Activated B cell treated with CpG ODN at 0.5 μM for 24 hours (primary cell): Measurements from ENCODE around the gene TMPRSS11D. TPM values are rescaled to one million over a fixed set of nuclear protein-coding genes. Genes with fewer than 3 reads are reported as not detected.

Experiments
- ATAC-seq: fragments of 200-7000 bp; cut with Tn5 transposase; one replicate; pipeline ENCODE4 v1.10.0; 2021; ENCODE audit warnings: low read depth, mild to moderate bottlenecking, moderate library complexity
- CTCF ChIA-PET: fragments of 350-600 bp; sonication (Branson Sonifier 250); formaldehyde crosslinking; loops from one replicate; lab custom pipeline; 2021; ENCODE audit warnings: antibody characterized with exemption; lab: Charles Lee
- POLR2A ChIA-PET: fragments of 350-600 bp; sonication (Branson Sonifier 250); formaldehyde crosslinking; loops from one replicate; lab custom pipeline; 2021; ENCODE audit warnings: antibody characterized with exemption; lab: Charles Lee
- DNase-seq: peaks from one replicate; pipeline ENCODE4 v3.0.0; 2022
- H3K27ac Mint-ChIP-seq: one replicate; pipeline ENCODE4 v1.8.0; 2020; ENCODE audit warnings: mixed read lengths
- H3K27me3 Mint-ChIP-seq: one replicate; pipeline ENCODE4 v1.8.0; 2021; ENCODE audit warnings: mixed read lengths
- H3K36me3 Mint-ChIP-seq: one replicate; pipeline ENCODE4 v1.8.0; 2021; ENCODE audit warnings: low read depth, mixed read lengths
- H3K4me1 Mint-ChIP-seq: one replicate; pipeline ENCODE4 v1.8.0; 2021; ENCODE audit warnings: mixed read lengths
- H3K4me3 Mint-ChIP-seq: one replicate; pipeline ENCODE4 v1.8.0; 2020; ENCODE audit warnings: mild to moderate bottlenecking, mixed read lengths
- H3K9me3 Mint-ChIP-seq: one replicate; pipeline ENCODE4 v1.8.0; 2020; ENCODE audit warnings: mixed read lengths
- intact Hi-C: fragments of 100-400 bp; cut with micrococcal nuclease; formaldehyde crosslinking; loops from one replicate; pipeline ENCODE4 v1.15.1; 2024
- total RNA-seq: library from RNA; stranded (reverse); gene quantifications from 2 replicates; pipeline ENCODE4 v1.2.3, GENCODE V29; 2022
- TF ChIP-seq, protein P1 (sequence below): fragments of 200-600 bp; IDR thresholded peaks from one replicate; pipeline ENCODE4 v1.8.0; 2022; ENCODE audit warnings: antibody characterized with exemption, mild to moderate bottlenecking

Gene TMPRSS11D
- total RNA-seq, 1 donor from 2014 or later, result not detected

DNA sequence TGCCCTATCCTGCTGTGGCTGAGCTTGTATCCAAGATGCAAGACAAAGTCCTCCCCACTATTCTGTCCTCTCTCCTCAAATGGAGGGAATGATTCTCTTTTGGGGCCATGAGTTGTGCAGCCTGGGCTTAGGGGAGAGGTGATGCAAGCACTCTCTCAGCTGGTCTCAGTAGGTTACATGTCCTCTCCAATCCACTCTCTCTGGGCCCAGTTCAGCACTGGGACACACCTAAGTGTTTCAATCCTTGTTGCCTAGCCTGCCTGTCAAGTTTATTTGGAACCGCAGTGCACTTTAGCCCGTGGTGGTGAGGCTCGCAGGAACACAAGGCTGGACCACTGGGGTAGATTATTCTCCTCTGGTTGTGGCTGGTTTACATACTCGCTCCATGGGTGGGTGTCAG, 23.8 kb upstream of the TMPRSS11D start:
- no peak for DNase-seq
- H3K36me3 Mint-ChIP-seq, result no peaks in the 10 kb centered on the region
- intact Hi-C loops, result no loop called here
- no peaks in the 10 kb centered on the region for H3K4me1 Mint-ChIP-seq
- H3K27ac Mint-ChIP-seq, result no peak overlapping the region
- H3K9me3 Mint-ChIP-seq, result peaks cover 11% of the 10 kb centered on the region
- POLR2A ChIA-PET, result no interaction called here
- H3K4me3 Mint-ChIP-seq, result no peak overlapping the region
- CTCF ChIA-PET, result no interaction called here
- ATAC-seq, result no peak
- TF ChIP-seq, protein P1, sequence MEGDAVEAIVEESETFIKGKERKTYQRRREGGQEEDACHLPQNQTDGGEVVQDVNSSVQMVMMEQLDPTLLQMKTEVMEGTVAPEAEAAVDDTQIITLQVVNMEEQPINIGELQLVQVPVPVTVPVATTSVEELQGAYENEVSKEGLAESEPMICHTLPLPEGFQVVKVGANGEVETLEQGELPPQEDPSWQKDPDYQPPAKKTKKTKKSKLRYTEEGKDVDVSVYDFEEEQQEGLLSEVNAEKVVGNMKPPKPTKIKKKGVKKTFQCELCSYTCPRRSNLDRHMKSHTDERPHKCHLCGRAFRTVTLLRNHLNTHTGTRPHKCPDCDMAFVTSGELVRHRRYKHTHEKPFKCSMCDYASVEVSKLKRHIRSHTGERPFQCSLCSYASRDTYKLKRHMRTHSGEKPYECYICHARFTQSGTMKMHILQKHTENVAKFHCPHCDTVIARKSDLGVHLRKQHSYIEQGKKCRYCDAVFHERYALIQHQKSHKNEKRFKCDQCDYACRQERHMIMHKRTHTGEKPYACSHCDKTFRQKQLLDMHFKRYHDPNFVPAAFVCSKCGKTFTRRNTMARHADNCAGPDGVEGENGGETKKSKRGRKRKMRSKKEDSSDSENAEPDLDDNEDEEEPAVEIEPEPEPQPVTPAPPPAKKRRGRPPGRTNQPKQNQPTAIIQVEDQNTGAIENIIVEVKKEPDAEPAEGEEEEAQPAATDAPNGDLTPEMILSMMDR, result no peak
- peaks cover 13% of the 10 kb centered on the region for H3K27me3 Mint-ChIP-seq

DNA sequence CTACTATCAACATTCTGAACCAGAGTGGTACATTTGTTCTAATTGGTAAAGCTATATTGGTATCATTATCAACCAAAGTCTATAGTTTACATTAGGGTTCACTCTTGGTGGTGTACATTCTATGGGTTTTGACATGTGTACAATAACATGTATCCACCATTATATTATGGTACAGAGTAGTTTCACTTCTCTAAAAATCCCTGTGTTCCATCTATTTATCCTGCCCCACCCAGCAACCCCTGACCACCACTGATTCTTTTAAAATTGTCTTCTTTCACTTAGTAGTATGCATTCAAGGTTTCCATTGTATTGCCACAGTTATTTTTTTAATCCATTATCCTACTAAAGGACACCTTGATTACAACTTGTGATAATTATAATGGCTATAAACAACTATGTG, 15.3 kb upstream of the TMPRSS11D start:
- POLR2A ChIA-PET, result no interaction called here
- no peak overlapping the region for H3K27ac Mint-ChIP-seq
- CTCF ChIA-PET, result no interaction called here
- no peak for DNase-seq
- peaks cover 3% of the 10 kb centered on the region for H3K4me1 Mint-ChIP-seq
- TF ChIP-seq, protein P1, result no peak
- H3K4me3 Mint-ChIP-seq, result no peak overlapping the region
- intact Hi-C loops, result no loop called here
- no peak for ATAC-seq
- no peaks in the 10 kb centered on the region for H3K36me3 Mint-ChIP-seq
- peaks cover 3% of the 10 kb centered on the region for H3K9me3 Mint-ChIP-seq
- H3K27me3 Mint-ChIP-seq, result no peaks in the 10 kb centered on the region

DNA sequence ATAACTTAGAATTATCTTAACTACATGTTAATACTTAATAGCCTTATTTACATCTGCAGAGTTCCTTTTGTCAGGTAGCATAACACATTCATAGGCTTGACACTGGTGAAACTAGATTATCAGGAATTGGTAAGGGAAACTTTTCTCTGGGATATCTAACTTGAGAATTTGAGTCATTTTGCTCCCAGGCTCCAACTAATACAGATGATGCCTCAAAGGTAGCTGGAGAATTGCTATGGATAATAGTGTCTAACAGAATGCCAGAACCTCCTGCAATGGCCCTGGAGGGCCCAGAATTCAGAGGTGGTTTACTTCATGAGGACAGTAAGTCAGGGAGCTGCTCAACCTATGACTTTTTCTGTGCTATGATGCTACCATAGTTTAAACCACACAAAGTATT, 13.9 kb upstream of the TMPRSS11D start:
- intact Hi-C loops, result no loop called here
- POLR2A ChIA-PET, result no interaction called here
- CTCF ChIA-PET, result no interaction called here

DNA sequence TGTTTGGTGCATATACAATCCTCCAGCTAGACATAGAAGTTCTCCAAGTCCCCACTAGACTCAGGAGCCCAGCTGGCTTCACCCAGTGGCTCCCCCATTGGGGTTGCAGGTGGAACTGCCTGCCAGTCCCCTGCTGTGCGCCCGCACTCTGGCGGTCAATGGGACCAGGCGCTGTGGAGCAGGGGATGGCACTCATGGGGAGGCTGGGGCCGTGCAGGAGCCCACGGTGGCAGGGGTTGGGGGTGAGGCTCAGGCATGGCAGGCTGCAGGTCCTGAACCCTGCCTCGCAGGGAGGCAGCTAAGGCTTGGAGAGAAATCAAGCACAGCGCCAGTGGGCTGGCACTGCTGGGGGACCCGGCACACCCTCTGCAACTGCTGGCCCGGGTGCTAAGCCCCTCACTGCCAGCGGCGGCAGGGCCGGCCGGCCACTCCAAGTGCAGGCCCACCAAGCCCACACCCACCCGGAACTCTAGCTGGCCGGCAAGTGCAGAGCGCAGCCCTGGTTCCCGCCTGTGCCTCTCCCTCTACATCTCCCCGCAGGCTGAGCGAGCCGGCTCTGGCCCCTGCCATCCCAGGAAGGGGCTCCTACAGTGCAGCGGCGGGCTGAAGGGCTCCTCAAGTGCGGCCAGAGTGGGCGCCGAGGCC, 12.7 kb upstream of the TMPRSS11D start:
- Mint-ChIP-seq H3K27ac (no peak overlapping the region), H3K4me1 (peaks cover 3% of the 10 kb centered on the region), H3K9me3 (peaks cover 3% of the 10 kb centered on the region), H3K36me3 (no peaks in the 10 kb centered on the region), H3K4me3 (no peak overlapping the region), H3K27me3 (no peaks in the 10 kb centered on the region)
- ATAC-seq, result no peak
- TF ChIP-seq, protein P1, result no peak
- ChIA-PET POLR2A (no interaction called here), CTCF (no interaction called here)
- intact Hi-C loops, result no loop called here
- no peak for DNase-seq

More for the DNA sequence above, 13.9 kb upstream of the TMPRSS11D start:
- ATAC-seq, result no peak
- no peak for DNase-seq
- H3K27ac Mint-ChIP-seq, result no peak overlapping the region
- no peak overlapping the region for H3K4me3 Mint-ChIP-seq
- H3K9me3 Mint-ChIP-seq, result peaks cover 3% of the 10 kb centered on the region
- peaks cover 3% of the 10 kb centered on the region for H3K4me1 Mint-ChIP-seq
- no peaks in the 10 kb centered on the region for H3K36me3 Mint-ChIP-seq
- H3K27me3 Mint-ChIP-seq, result no peaks in the 10 kb centered on the region
- TF ChIP-seq, protein P1, result no peak

DNA sequence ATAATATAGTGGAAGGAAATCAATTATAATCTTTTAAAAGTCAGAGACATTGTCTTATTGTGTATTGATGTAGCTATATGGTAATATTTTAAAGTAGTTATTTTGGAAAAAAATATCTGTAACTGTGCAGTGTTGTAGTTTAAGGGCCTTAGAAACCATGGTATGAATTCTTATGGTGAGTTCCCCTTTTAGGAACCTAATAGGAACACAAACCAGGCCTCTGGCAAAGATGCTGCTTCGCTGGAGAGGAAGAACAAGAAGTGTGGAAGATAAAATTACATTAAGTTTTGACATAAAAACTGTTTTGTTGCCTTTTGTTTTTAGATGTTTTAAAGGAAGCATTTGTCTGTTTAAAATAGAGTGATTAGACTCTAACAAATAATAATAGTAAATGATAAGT, 10.9 kb upstream of the TMPRSS11D start:
- TF ChIP-seq, protein P1, result no peak
- intact Hi-C loops, result no loop called here
- ATAC-seq (no peak), DNase-seq (no peak)
- Mint-ChIP-seq H3K9me3 (peaks cover 3% of the 10 kb centered on the region), H3K4me3 (no peak overlapping the region), H3K4me1 (peaks cover 3% of the 10 kb centered on the region), H3K36me3 (no peaks in the 10 kb centered on the region), H3K27me3 (no peaks in the 10 kb centered on the region), H3K27ac (no peak overlapping the region)
- ChIA-PET CTCF (no interaction called here), POLR2A (no interaction called here)
